A673 (cell line): Measurements from ENCODE around the gene EPHB6. TPM values are rescaled to one million over a fixed set of nuclear protein-coding genes. Genes with fewer than 3 reads are reported as not detected.

Source experiments
- BruUV-seq: library from RNA; stranded (reverse); fragments of 400-500 nt; replicated peaks from 2 replicates; lab custom pipeline; 2021; lab: Mats Ljungman, UMichigan
- CTCF ChIA-PET: fragments of 300-600 bp; sonication (Branson Sonifier 250); formaldehyde crosslinking; loops from one replicate; lab custom pipeline; 2022; ENCODE audit warnings: antibody characterized with exemption; lab: Charles Lee
- POLR2A ChIA-PET: fragments of 300-600 bp; sonication (Branson Sonifier 250); formaldehyde crosslinking; loops from one replicate; lab custom pipeline; 2022; ENCODE audit warnings: antibody characterized with exemption; ENCODE audit not compliant: low non-redundant PET; lab: Charles Lee
- DNase-seq: peaks from one replicate; pipeline ENCODE4 v3.0.0-alpha.2; 2015; ENCODE audit warnings: low spot score
- H3K27ac ChIP-seq: fragments of 200-600 bp; sonication (generic); 2 replicates; pipeline ENCODE4 v1.5.1; 2016; ENCODE audit warnings: mixed run types, low read depth, mild to moderate bottlenecking, mixed read lengths, antibody characterized with exemption, low read length; ENCODE audit not compliant: poor library complexity, severe bottlenecking
- H3K27me3 ChIP-seq: fragments of 200-600 bp; sonication (generic); replicated peaks from 2 replicates; pipeline ENCODE4 v1.6.1; 2017; ENCODE audit warnings: mixed run types, low read depth, mild to moderate bottlenecking, mixed read lengths, antibody characterized with exemption, low read length; ENCODE audit not compliant: insufficient read depth, poor library complexity
- H3K36me3 ChIP-seq: fragments of 200-600 bp; sonication (generic); 2 replicates; pipeline ENCODE4 v1.6.1; 2016; ENCODE audit warnings: mixed run types, mild to moderate bottlenecking, mixed read lengths, antibody characterized with exemption, low read length; ENCODE audit not compliant: insufficient read depth, poor library complexity, severe bottlenecking
- H3K4me1 ChIP-seq: fragments of 200-600 bp; sonication (generic); 2 replicates; pipeline ENCODE4 v1.6.1; 2017; ENCODE audit warnings: mixed run types, mild to moderate bottlenecking, mixed read lengths, antibody characterized with exemption, low read length; ENCODE audit not compliant: insufficient read depth, poor library complexity, severe bottlenecking
- H3K4me3 ChIP-seq: fragments of 200-600 bp; sonication (generic); 2 replicates; pipeline ENCODE4 v1.5.1; 2016; ENCODE audit warnings: low read depth, mixed run types, mild to moderate bottlenecking, mixed read lengths, low read length; ENCODE audit not compliant: poor library complexity, severe bottlenecking
- H3K9me3 ChIP-seq: fragments of 200-600 bp; sonication (generic); 2 replicates; pipeline ENCODE4 v1.6.1; 2016; ENCODE audit warnings: mixed run types, low read depth, mild to moderate bottlenecking, mixed read lengths, antibody characterized with exemption, low read length; ENCODE audit not compliant: poor library complexity, severe bottlenecking
- CTCF ChIP-seq: fragments of 300-800, 200-600 bp; sonication (generic); conservative IDR thresholded peaks from 2 replicates; pipeline ENCODE4 v1.5.1; 2017; ENCODE audit warnings: low read depth, mild to moderate bottlenecking, antibody characterized with exemption, low read length, moderate library complexity, mixed read lengths
- EZH2 ChIP-seq: fragments of 200-600 bp; sonication (generic); IDR thresholded peaks from 2 replicates; pipeline ENCODE4 v1.6.1; 2017; ENCODE audit warnings: borderline replicate concordance, low read depth, mild to moderate bottlenecking, mixed read lengths, antibody characterized with exemption, low read length; ENCODE audit not compliant: poor library complexity, severe bottlenecking
- intact Hi-C: fragments of 100-400 bp; cut with micrococcal nuclease; formaldehyde crosslinking; loops from one replicate; pipeline ENCODE4 v1.10.0; 2022; ENCODE audit not compliant: unreplicated experiment
- total RNA-seq: library from RNA; stranded (reverse); gene quantifications from 2 replicates; pipeline ENCODE4 v1.2.3, GENCODE V29; 2021

The EPHB6 gene
- total RNA-seq, 1 experiment from 2014 or later = 0.49 TPM

DNA sequence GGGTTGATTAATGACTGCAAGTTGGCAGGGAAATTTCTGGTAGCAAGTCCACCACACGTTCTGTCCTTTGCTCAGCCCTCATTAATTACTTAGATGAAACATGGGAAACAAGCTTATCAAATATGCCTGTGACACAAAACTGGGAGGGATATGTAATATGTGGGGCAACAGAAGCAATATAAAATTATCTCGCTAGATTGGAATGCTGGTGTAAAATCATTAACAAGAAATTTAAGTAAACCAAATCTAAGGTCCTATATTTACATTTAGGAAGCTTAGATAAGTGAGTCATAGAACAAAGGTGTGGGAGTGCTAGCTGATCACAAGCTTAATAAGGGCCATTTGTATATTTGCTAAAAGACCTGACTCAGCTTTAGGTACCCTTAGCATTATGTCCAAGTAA, 55.2 kb downstream of the EPHB6 start:
- TF ChIP-seq EZH2 (no peak), CTCF (no peak)
- H3K4me1 ChIP-seq = no peaks in the 10 kb centered on the region

DNA sequence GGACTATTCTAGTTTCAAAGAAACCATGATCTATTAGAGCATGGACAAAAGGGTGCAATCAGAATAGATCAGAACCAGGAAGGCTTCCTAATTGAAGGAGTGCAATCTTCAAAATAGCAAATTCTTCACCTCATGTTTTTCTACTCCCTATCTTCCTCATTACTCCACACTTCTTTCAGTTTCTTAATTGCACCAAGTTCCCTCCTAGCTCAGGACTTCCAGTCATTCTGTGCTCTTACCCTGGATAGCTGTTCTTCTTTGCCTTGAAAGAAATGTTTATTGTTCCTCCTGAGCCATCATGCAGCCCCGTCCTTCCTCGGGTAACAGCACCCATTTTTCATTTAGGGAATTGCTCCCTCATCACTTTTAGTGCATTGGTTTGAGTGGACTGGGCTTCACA, 55.6 kb downstream of the EPHB6 start:
- H3K4me3 ChIP-seq = no peak overlapping the region
- no peaks in the 10 kb centered on the region for H3K36me3 ChIP-seq
- no TSS peak for BruUV-seq
- H3K9me3 ChIP-seq = no peaks in the 10 kb centered on the region
- no peaks in the 10 kb centered on the region for H3K4me1 ChIP-seq
- peaks cover 21% of the 10 kb centered on the region for H3K27me3 ChIP-seq
- POLR2A ChIA-PET = no interaction called here
- no peak for DNase-seq
- intact Hi-C loops = no loop called here
- CTCF ChIA-PET = no interaction called here
- no peak overlapping the region for H3K27ac ChIP-seq
- TF ChIP-seq CTCF = no peak

More for the DNA sequence above, 55.2 kb downstream of the EPHB6 start:
- H3K36me3 ChIP-seq = no peaks in the 10 kb centered on the region
- POLR2A ChIA-PET = no interaction called here
- H3K27ac ChIP-seq = no peak overlapping the region
- H3K27me3 ChIP-seq = peaks cover 21% of the 10 kb centered on the region
- no peak for DNase-seq
- intact Hi-C loops = no loop called here
- CTCF ChIA-PET = no interaction called here
- no peak overlapping the region for H3K4me3 ChIP-seq
- no TSS peak for BruUV-seq
- H3K9me3 ChIP-seq = no peaks in the 10 kb centered on the region

- POLR2A ChIA-PET = no interaction called here
- H3K27me3 ChIP-seq = peaks cover 41% of the 10 kb centered on the region
- intact Hi-C loops = no loop called here
- TF ChIP-seq EZH2 (no peak), CTCF (no peak)
- no TSS peak for BruUV-seq
- no peak for DNase-seq
- H3K27ac ChIP-seq = no peak overlapping the region
- CTCF ChIA-PET = no interaction called here
- no peaks in the 10 kb centered on the region for H3K36me3 ChIP-seq
- no peaks in the 10 kb centered on the region for H3K4me1 ChIP-seq
- H3K9me3 ChIP-seq = no peaks in the 10 kb centered on the region
- no peak overlapping the region for H3K4me3 ChIP-seq
Measured at GRCh38 chr7:142913051-142913450, 58.2 kb downstream of the EPHB6 start.
